Stomach (tissue), 4 donors: ENCODE measurements around the gene RAET1G.

Source experiments
- CTCF ChIP-seq, 7 experiments: fragments of 450-650 bp in 4 of 7; fragments of 200-600 bp in 3 of 7; sonication (generic) in 3 of 7; IDR thresholded peaks; one replicate each; pipeline ENCODE4 v1.5.1; 2016 to 2019; ENCODE audit warnings: antibody characterized with exemption in 7 of 7, control low read depth in 2 of 7, mild to moderate bottlenecking in 1 of 7
- EP300 ChIP-seq: sonication (generic); formaldehyde crosslinking; IDR thresholded peaks from one replicate; pipeline ENCODE4 v1.6.1; 2017; ENCODE audit warnings: antibody characterized with exemption
- POLR2A ChIP-seq, 4 donors: fragments of 450-650 bp; IDR thresholded peaks; one replicate each; pipeline ENCODE4 v1.6.1; 2016; ENCODE audit warnings: antibody characterized with exemption in 4 of 4, control low read depth in 2 of 4, mild to moderate bottlenecking in 1 of 4, moderate library complexity in 1 of 4
- POLR2AphosphoS5 ChIP-seq, 3 donors: sonication (generic); formaldehyde crosslinking; IDR thresholded peaks; one replicate each; pipeline ENCODE4 v1.6.1; 2016; ENCODE audit warnings: antibody characterized with exemption in 3 of 3

GRCh38 chr6:149963212-149963461, 40.2 kb upstream of the RAET1G start:
- TF ChIP-seq CTCF (IDR thresholded peaks at IDR 0.05) (no peak), EP300 (no peak), POLR2AphosphoS5 (IDR thresholded peaks at IDR 0.05) (no peak), POLR2A (IDR thresholded peaks at IDR 0.05) (no peak)
